ENCODE measurements around the gene LRRC27.

LRRC27 gene

GRCh38 chr10:132360766-132361447 lies 28.9 kb downstream of the LRRC27 start:
- DNase-seq = peak; percentile 71

- no peak for DNase-seq
Observed at GRCh38 chr10:132361581-132362101, 29.6 kb downstream of the LRRC27 start.

- DNase-seq = no peak
Observed at GRCh38 chr10:132362151-132362611, 30.2 kb downstream of the LRRC27 start.

GRCh38 chr10:132363376-132363775 lies 31.4 kb downstream of the LRRC27 start:
- DNase-seq = peak; percentile 45

GRCh38 chr10:132363921-132364593 lies 32.1 kb downstream of the LRRC27 start:
- DNase-seq = peak; percentile 50

GRCh38 chr10:132364594-132364970 lies 32.6 kb downstream of the LRRC27 start:
- peak; percentile 95 for DNase-seq

GRCh38 chr10:132365102-132365501 lies 33.1 kb downstream of the LRRC27 start:
- peak; percentile 46 for DNase-seq

- DNase-seq = peak; percentile 42
Observed at GRCh38 chr10:132366006-132366405, 34.0 kb downstream of the LRRC27 start.

- DNase-seq = peak; percentile 6
Observed at GRCh38 chr10:132366499-132366898, 34.5 kb downstream of the LRRC27 start.

GRCh38 chr10:132368391-132368790 lies 36.4 kb downstream of the LRRC27 start:
- DNase-seq = no peak

- no peak for DNase-seq
Observed at GRCh38 chr10:132368881-132369635, 37.1 kb downstream of the LRRC27 start.

- no peak for DNase-seq
Observed at GRCh38 chr10:132369636-132370185, 37.7 kb downstream of the LRRC27 start.

GRCh38 chr10:132370426-132371340 lies 38.7 kb downstream of the LRRC27 start:
- no peak for DNase-seq

- no peak for DNase-seq
Observed at GRCh38 chr10:132371641-132372081, 39.7 kb downstream of the LRRC27 start.

GRCh38 chr10:132372516-132373095 lies 40.6 kb downstream of the LRRC27 start:
- DNase-seq = no peak

GRCh38 chr10:132373241-132373955 lies 41.4 kb downstream of the LRRC27 start:
- DNase-seq = no peak

GRCh38 chr10:132374176-132374575 lies 42.2 kb downstream of the LRRC27 start:
- DNase-seq = no peak

- DNase-seq = no peak
Observed at GRCh38 chr10:132374612-132375011, 42.6 kb downstream of the LRRC27 start.

- DNase-seq = no peak
Observed at GRCh38 chr10:132375116-132375794, 43.3 kb downstream of the LRRC27 start.

- DNase-seq = no peak
Observed at GRCh38 chr10:132375795-132376297, 43.9 kb downstream of the LRRC27 start.

Data from activated CD8-positive, alpha-beta memory T cell treated with anti-CD3 and anti-CD28 coated beads, Interleukin-2, amount 50 U/mL, for 48 hours (primary cell).